ENCODE results near the gene PPP1R18.

PPP1R18 gene, protein sequence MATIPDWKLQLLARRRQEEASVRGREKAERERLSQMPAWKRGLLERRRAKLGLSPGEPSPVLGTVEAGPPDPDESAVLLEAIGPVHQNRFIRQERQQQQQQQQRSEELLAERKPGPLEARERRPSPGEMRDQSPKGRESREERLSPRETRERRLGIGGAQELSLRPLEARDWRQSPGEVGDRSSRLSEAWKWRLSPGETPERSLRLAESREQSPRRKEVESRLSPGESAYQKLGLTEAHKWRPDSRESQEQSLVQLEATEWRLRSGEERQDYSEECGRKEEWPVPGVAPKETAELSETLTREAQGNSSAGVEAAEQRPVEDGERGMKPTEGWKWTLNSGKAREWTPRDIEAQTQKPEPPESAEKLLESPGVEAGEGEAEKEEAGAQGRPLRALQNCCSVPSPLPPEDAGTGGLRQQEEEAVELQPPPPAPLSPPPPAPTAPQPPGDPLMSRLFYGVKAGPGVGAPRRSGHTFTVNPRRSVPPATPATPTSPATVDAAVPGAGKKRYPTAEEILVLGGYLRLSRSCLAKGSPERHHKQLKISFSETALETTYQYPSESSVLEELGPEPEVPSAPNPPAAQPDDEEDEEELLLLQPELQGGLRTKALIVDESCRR

DNA sequence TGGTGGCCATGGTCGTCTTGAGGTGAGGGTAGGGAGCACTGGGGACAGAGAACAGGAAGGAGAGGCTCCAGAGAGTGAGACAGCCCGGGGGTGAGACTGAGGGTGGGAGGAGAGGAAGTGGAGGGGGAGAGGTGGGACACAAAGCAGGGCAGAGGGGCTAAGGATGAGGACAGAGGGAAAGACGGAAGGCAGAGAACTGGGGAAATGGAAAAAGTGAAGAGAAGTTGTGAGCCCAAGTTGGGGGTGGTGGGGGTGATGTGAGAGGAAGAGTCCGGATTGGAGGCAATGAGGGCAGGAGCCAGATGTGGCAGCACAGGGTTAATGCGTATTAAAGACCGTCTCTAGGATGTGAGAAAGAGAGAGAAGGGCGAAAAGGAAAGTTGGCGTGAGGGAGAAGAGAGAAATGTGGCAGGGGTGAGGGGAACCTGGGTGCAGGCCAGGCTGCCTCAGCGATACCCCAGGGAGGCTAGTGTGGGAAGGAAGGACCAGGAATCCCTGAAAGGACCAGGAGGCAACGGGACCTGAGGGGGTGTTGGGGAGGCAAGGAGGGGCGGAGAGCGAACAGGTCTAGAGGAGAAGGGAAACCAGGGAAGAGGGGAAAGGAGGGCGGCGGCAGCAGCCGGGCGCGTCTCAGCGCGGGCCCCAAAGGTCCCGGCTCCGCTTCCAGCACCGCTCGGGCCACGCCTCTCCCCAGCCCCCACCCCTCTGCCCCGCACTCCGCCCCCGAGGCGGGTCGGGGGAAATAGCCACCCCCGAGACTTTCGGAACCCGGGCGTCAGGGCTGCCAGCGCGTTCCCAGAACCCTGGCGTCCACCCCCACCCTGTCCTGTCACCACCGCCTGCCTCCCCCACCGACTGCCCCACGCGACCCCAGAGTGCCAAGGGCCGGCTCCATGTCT lies at the start of gene PPP1R18:
Gene PPP1R18, minus strand, starts transcription at position 637 of the 899 bp plus-strand sequence. Its CDS starts 627 bp downstream, at position 10.
- TF ChIP-seq, protein P1, sequence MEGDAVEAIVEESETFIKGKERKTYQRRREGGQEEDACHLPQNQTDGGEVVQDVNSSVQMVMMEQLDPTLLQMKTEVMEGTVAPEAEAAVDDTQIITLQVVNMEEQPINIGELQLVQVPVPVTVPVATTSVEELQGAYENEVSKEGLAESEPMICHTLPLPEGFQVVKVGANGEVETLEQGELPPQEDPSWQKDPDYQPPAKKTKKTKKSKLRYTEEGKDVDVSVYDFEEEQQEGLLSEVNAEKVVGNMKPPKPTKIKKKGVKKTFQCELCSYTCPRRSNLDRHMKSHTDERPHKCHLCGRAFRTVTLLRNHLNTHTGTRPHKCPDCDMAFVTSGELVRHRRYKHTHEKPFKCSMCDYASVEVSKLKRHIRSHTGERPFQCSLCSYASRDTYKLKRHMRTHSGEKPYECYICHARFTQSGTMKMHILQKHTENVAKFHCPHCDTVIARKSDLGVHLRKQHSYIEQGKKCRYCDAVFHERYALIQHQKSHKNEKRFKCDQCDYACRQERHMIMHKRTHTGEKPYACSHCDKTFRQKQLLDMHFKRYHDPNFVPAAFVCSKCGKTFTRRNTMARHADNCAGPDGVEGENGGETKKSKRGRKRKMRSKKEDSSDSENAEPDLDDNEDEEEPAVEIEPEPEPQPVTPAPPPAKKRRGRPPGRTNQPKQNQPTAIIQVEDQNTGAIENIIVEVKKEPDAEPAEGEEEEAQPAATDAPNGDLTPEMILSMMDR (IDR thresholded peaks at IDR 0.05; ENCODE audit: low read depth, low read length, missing control alignments): no peak
- H3K4me3 ChIP-seq (replicated peaks; ENCODE audit: low read depth, low read length): peak within 1 kb of the TSS; percentile 79
- DNase-seq (ENCODE audit: extremely low read depth, low read depth): no peak

DNA sequence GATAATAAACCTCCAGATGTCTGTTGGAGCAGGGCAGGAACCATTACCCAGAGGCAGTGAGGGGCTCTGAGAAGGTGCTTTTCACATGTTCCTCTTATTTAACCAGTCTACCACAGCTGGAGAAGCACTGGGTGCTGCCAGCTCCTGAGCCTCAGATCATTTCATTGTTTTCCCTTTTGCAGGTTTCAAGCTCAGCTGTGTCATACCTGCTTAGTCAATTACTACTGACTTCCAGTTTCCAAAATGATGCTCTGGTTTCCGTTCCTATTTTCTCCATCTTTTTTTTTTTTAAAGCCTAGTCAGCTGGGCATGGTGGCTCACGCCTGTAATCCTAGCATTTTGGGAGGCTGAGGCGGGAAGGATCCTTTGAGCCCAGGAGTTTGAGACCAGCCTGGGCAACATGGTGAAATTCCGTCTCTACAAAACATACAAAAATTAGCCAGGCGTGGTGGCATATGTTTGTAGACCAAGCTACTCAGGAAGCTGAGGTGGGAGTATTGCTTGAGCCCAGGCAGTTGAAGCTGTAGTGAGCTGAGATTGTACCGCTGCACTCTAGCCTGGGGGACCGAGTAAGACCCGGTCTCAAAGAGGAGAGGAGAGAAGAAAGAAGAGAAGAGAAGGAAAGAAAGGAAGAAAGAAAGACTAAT lies 49.3 kb upstream of the PPP1R18 start:
- TF ChIP-seq, protein P1 (IDR thresholded peaks at IDR 0.05; ENCODE audit: low read depth, low read length, missing control alignments): no peak
- no peak overlapping the region for H3K4me3 ChIP-seq (replicated peaks; ENCODE audit: low read depth, low read length)
- no peak for DNase-seq (ENCODE audit: extremely low read depth, low read depth)

DNA sequence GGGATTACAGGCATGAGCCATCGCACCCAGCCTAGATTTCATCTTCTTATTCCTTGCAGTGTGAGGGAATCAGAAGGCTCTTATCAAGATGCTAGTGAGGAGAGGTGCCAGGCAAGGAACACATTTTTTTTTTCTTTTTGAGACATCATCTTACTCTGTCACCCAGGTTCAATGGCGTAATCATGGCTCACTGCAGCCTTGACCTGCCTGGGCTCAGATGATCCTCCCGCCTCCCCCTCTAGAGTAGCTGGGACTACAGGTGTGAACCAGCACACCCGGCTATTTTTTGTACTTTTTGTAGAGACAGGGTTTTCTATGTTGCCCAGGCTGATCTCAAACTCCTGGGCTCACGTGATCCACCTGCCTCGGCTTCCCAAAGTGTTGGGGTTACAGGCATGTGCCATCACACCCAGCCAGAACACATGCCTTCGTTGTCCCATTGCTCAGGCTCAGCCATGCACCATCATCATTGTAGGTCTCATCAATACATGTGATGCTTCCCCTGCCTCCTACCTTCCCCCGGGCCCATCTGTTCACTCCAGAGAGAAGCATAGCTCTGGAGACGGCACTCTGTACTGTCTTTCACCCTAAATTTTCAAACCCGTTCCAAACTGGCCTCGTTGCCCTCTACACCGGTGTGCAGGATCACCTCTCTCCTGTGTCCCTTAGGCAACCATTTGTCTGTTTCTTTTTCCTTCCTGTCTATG lies 45.9 kb upstream of the PPP1R18 start:
- TF ChIP-seq, protein P1 (IDR thresholded peaks at IDR 0.05; ENCODE audit: low read depth, low read length, missing control alignments): no peak
- no peak overlapping the region for H3K4me3 ChIP-seq (replicated peaks; ENCODE audit: low read depth, low read length)

DNA sequence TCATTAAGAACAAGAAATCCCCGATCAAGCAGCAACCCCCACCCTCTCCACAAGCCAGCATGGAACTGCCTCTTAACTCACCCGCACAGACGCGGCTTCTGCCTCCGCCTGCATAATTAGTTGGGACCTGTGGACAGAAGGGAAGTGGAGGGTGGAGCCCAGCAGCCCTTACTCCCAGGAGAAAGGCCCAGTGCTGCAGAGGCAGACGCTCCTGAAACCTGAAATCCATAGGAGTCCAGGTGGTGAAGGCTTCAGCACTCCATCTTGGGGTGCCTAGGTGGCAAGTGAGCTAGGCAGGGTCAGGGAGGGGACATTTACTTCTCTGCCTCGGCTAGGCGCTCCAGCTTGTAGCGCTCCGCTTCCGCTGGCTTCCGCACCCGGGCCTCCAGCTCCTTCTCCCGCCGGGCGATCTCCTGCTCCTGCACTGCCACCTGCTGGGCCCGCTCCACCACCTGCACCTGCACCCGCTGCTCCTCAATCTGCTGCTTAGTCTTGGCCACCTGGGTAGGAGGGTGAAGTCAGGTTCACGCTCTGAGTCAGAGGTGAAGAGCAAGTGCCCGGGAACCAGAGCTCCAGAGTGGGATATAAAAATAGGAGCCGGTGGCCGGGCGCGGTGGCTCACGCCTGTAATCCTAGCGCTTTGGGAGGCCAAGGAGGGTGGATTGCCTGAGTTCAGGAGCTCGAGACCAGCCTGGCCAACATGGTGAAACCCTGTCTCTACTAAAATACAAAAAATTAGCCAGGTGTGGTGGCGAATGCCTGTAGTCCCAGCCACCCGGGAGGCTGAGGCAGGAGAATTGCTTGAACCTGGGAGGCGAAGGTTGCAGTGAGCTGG lies 44.4 kb upstream of the PPP1R18 start:
- TF ChIP-seq, protein P1 (IDR thresholded peaks at IDR 0.05; ENCODE audit: low read depth, low read length, missing control alignments): peak; percentile 62
- DNase-seq (ENCODE audit: extremely low read depth, low read depth): no peak
- no peak overlapping the region for H3K4me3 ChIP-seq (replicated peaks; ENCODE audit: low read depth, low read length)

More for the DNA sequence above, 45.9 kb upstream of the PPP1R18 start:
- no peak for DNase-seq (ENCODE audit: extremely low read depth, low read depth)

DNA sequence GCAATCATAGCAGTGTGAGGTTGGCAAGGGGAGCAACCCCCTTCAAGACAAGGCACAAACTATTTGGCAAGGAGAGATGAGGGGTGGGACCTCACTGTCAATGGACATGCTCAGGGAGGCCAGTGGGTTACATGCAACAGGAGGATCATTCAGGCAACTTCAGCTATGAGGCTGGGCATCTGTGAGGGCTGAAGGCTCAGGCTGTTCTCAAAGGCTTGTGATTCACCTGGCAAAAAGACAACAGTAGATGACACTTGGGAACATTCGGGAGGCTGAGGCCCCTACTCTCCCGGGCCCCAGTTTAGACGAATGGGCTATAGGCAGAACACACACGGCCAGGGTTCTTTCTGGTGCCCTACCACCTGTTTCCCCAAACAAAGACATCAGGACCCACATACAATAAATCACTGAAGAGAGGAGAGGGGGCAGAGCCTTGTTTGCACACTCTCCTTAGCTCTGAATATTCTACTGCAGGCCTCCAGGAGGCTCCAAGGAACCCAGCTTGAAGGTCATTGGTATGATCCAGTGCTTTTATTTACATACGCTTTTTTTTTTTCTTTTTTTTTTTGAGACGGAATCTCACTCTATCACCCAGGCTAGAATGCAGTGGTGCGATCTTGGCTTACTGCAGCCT lies 41.6 kb upstream of the PPP1R18 start:
- DNase-seq (ENCODE audit: extremely low read depth, low read depth): no peak
- H3K4me3 ChIP-seq (replicated peaks; ENCODE audit: low read depth, low read length): no peak overlapping the region
- TF ChIP-seq, protein P1 (IDR thresholded peaks at IDR 0.05; ENCODE audit: low read depth, low read length, missing control alignments): no peak

Data from HFF-Myc (cell line).